K562 (cell line): ENCODE results near the gene VSIG10L2. TPM values are rescaled to one million over a fixed set of nuclear protein-coding genes. Genes with fewer than 3 reads are reported as not detected.
A peak's percentile ranks its signal among the peaks of the same experiment; 100 is the strongest.

ENCODE experiments used
- ASH1L ChIP-seq: fragments of 450-650 bp; IDR thresholded peaks from 2 replicates; pipeline ENCODE4 v1.6.1; 2018; ENCODE audit warnings: borderline replicate concordance, mild to moderate bottlenecking, low read depth; ENCODE audit not compliant: partially characterized antibody
- BMI1 ChIP-seq: fragments of 150-350 bp; IDR thresholded peaks from 2 replicates; pipeline ENCODE4 v1.6.1; 2014; ENCODE audit warnings: low read length
- CBX1 ChIP-seq: sonication (generic); IDR thresholded peaks from 2 replicates; pipeline ENCODE4 v1.6.1; 2016; ENCODE audit warnings: antibody characterized with exemption, low read depth, mild to moderate bottlenecking
- CREBBP ChIP-seq: IDR thresholded peaks from one replicate; pipeline ENCODE4 v1.6.1; 2012; ENCODE audit warnings: low read depth, mild to moderate bottlenecking, control low read depth, inconsistent platforms, low read length
- ESRRA ChIP-seq: fragments of 450-650 bp; IDR thresholded peaks from 2 replicates; pipeline ENCODE4 v1.6.1; 2014; ENCODE audit warnings: low read depth, mild to moderate bottlenecking, moderate library complexity, borderline replicate concordance
- ETV1 ChIP-seq: fragments of 450-650 bp; conservative IDR thresholded peaks from 2 replicates; pipeline ENCODE4 v1.6.1; 2016; ENCODE audit warnings: missing genetic modification characterization, control low read depth, low read depth, missing compliant biosample characterization
- GATA2 ChIP-seq: sonication (generic); formaldehyde crosslinking; IDR thresholded peaks from 2 replicates; pipeline ENCODE4 v1.4.0; 2020; ENCODE audit warnings: mild to moderate bottlenecking, missing genetic modification reagents
- HCFC1 ChIP-seq: IDR thresholded peaks from 2 replicates; pipeline ENCODE4 v1.6.1; 2012; ENCODE audit warnings: low read depth, low read length, improper control_type of control experiment
- HDAC8 ChIP-seq: fragments of 450-650 bp; IDR thresholded peaks from 2 replicates; pipeline ENCODE4 v1.6.1; 2016; ENCODE audit warnings: mild to moderate bottlenecking, missing genetic modification characterization, moderate library complexity, missing compliant biosample characterization
- HIVEP1 ChIP-seq: fragments of 250-450 bp; sonication (Bioruptor Pico); IDR thresholded peaks from 2 replicates; pipeline ENCODE4 v1.4.0; 2020; ENCODE audit warnings: mild to moderate bottlenecking
- HMBOX1 ChIP-seq: sonication (generic); IDR thresholded peaks from 2 replicates; pipeline ENCODE4 v1.6.1; 2016
- MCM5 ChIP-seq: fragments of 450-650 bp; IDR thresholded peaks from 2 replicates; pipeline ENCODE4 v1.6.1; 2016; ENCODE audit warnings: low read depth
- POLR3A ChIP-seq: IDR thresholded peaks from 2 replicates; pipeline ENCODE4 v1.6.1; 2011; ENCODE audit warnings: borderline replicate concordance, mild to moderate bottlenecking, moderate library complexity; ENCODE audit not compliant: insufficient read length, insufficient read depth; ENCODE audit errors: extremely low read depth
- PURB ChIP-seq: sonication (generic); formaldehyde crosslinking; IDR thresholded peaks from 2 replicates; pipeline ENCODE4 v1.9.0; 2021; ENCODE audit warnings: low read depth, mild to moderate bottlenecking, missing genetic modification reagents
- RAD21 ChIP-seq, 2 experiments: fragments of 250-450 bp in 1 of 2; fragments of 450-650 bp in 1 of 2; sonication (Bioruptor Pico) in 1 of 2; formaldehyde crosslinking in 1 of 2; IDR thresholded peaks in 1 of 2; conservative IDR thresholded peaks in 1 of 2; 2 replicates each; pipeline versions ENCODE4 v1.4.0 to v1.8.0; 2020 to 2022; ENCODE audit warnings: mild to moderate bottlenecking in 2 of 2, moderate library complexity in 1 of 2
- SIRT6 ChIP-seq: IDR thresholded peaks from one replicate; pipeline ENCODE4 v1.6.1; 2012; ENCODE audit warnings: low read depth, mild to moderate bottlenecking, control low read depth, inconsistent platforms, low read length, moderate library complexity
- SREBF2 ChIP-seq: sonication (generic); formaldehyde crosslinking; IDR thresholded peaks from 2 replicates; pipeline ENCODE4 v1.4.0; 2020; ENCODE audit warnings: mild to moderate bottlenecking, missing genetic modification reagents
- SRSF3 ChIP-seq: fragments of 200-400 bp; formaldehyde crosslinking; IDR thresholded peaks from 2 replicates; pipeline ENCODE4 v1.6.1; 2016; ENCODE audit warnings: mild to moderate bottlenecking, low read length, moderate library complexity; ENCODE audit not compliant: insufficient read depth
- YBX1 ChIP-seq: fragments of 450-650 bp; IDR thresholded peaks from 2 replicates; pipeline ENCODE4 v1.7.1; 2016; ENCODE audit warnings: mild to moderate bottlenecking
- ZBTB2 ChIP-seq: fragments of 450-650 bp; IDR thresholded peaks from 2 replicates; pipeline ENCODE4 v1.6.1; 2016; ENCODE audit warnings: antibody characterized with exemption
- ZNF124 ChIP-seq: sonication (generic); formaldehyde crosslinking; IDR thresholded peaks from 2 replicates; pipeline ENCODE4 v1.8.1; 2022; ENCODE audit warnings: missing genetic modification reagents
- ZNF146 ChIP-seq: IDR thresholded peaks from one replicate; pipeline ENCODE4 v1.6.1; 2018; ENCODE audit warnings: missing compliant biosample characterization; ENCODE audit not compliant: unreplicated experiment
- ZNF23 ChIP-seq: fragments of 250-450 bp; sonication (Bioruptor Pico); IDR thresholded peaks from 2 replicates; pipeline ENCODE4 v1.4.0; 2020; ENCODE audit warnings: mild to moderate bottlenecking
- ZNF282 ChIP-seq: sonication (generic); formaldehyde crosslinking; IDR thresholded peaks from 2 replicates; pipeline ENCODE4 v1.8.1; 2023; ENCODE audit warnings: missing genetic modification reagents
- ZNF717 ChIP-seq: fragments of 250-450 bp; sonication (Bioruptor Pico); IDR thresholded peaks from 2 replicates; pipeline ENCODE4 v1.5.0; 2021
- ZNF75A ChIP-seq: fragments of 450-650 bp; formaldehyde crosslinking; IDR thresholded peaks from 2 replicates; pipeline ENCODE4 v1.4.0; 2020; ENCODE audit warnings: mild to moderate bottlenecking
- polyA plus RNA-seq, 8 experiments: library from polyadenylated mRNA; depleted of rRNA in 4 of 8; stranded (reverse) in 5 of 8; unstranded in 3 of 8; fragments of >200 nt; fragmentation: Nextera tagmentation in 2 of 8; fragmentation: Illumina TruSeq in 1 of 8; extraction: Ambion mirVana in 2 of 8; extraction: Trizol in 1 of 8; gene quantifications; 2 replicates each; pipeline versions ENCODE4 v1.2.1 to v1.2.3, GENCODE V29; 2011 to 2014; ENCODE audit warnings: inconsistent platforms in 1 of 8, missing spikeins in 1 of 8
- total RNA-seq, 7 experiments: library from RNA; depleted of rRNA in 6 of 7; stranded (reverse); fragments of >200 nt in 6 of 7; fragmentation: Illumina TruSeq in 2 of 7; extraction: Trizol in 2 of 7; gene quantifications; 2 replicates each; pipeline versions ENCODE4 v1.2.1 to v1.2.3, GENCODE V29; 2011 to 2021; ENCODE audit warnings: low replicate concordance in 1 of 7
- TF ChIP-seq, protein P1 (sequence below): sonication (generic); formaldehyde crosslinking; IDR thresholded peaks from 2 replicates; pipeline ENCODE4 v1.8.0; 2022; ENCODE audit warnings: mild to moderate bottlenecking, missing genetic modification reagents, borderline replicate concordance

VSIG10L2 gene
- total and polyA plus RNA-seq, 9 of the 15 experiments (the other 6 are each of a cell fraction or from before 2014, with no cell fraction given) = not detected

DNA sequence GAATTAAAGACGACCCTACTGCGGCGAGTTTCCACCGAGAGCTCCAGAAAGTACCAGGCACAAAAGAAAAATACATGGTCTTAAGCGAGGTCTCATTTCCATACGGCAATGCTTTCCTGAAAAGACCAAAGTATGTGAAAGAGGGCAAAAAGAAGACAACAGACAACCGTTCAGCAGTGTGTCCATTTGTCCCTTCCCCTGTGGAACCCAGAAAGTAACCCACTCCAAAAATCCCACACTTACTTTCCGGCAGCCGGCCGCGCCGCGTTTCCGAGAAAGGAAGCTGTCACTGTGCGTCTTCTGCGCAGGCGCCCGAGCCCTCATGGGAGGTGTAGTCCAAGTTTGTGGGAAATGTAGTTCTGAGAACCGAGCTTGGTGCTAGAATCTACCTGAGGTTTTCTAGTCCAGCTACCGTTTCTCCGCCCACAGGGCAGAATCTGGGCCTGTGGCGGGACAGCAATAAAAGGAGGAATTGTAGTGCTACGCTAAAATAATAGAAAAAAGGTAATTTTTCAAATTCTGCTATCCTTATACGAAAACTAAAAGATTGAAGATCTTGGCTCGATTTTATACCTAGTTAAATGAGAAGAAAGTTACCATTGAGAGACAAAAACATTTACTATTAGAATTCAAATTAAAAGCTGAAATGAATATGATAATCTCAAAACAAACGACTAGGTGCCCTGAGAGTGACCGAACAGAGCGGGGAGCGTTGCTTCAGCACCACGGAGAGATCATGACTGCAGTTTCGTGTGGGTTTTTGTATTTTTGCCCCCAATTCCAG, 42.7 kb upstream of the VSIG10L2 start, which contains the start of gene PUS3 (continued):
- TF ChIP-seq PURB (CRISPR knock-in tag) (no peak), POLR3A (no peak), CREBBP (no peak), SREBF2 (CRISPR knock-in tag) (no peak), HMBOX1 (no peak), HIVEP1 (CRISPR knock-in tag) (no peak), RAD21 (CRISPR knock-in tag; conservative IDR thresholded peaks at IDR 0.05 in 1 of 2, IDR thresholded peaks at IDR 0.05 in 1 of 2) (no peak), ZNF23 (CRISPR knock-in tag) (no peak), ZNF124 (no peak), BMI1 (no peak), ZBTB2 (peak; percentile 87), YBX1 (no peak), ZNF146 (CRISPR knock-in tag) (no peak), ZNF282 (CRISPR knock-in tag) (no peak), ESRRA (no peak), ETV1 (tag) (peak; percentile 63), ZNF717 (CRISPR knock-in tag) (no peak), SRSF3 (no peak), HCFC1 (peak; percentile 93), ASH1L (no peak), HDAC8 (tag) (no peak), CBX1 (no peak), SIRT6 (no peak), GATA2 (CRISPR knock-in tag) (no peak), MCM5 (no peak), ZNF75A (CRISPR knock-in tag) (no peak)
- TF ChIP-seq, protein P1, sequence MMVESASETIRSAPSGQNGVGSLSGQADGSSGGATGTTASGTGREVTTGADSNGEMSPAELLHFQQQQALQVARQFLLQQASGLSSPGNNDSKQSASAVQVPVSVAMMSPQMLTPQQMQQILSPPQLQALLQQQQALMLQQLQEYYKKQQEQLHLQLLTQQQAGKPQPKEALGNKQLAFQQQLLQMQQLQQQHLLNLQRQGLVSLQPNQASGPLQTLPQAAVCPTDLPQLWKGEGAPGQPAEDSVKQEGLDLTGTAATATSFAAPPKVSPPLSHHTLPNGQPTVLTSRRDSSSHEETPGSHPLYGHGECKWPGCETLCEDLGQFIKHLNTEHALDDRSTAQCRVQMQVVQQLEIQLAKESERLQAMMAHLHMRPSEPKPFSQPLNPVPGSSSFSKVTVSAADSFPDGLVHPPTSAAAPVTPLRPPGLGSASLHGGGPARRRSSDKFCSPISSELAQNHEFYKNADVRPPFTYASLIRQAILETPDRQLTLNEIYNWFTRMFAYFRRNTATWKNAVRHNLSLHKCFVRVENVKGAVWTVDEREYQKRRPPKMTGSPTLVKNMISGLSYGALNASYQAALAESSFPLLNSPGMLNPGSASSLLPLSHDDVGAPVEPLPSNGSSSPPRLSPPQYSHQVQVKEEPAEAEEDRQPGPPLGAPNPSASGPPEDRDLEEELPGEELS (CRISPR knock-in tag) = no peak
